ENCODE results near the gene ELOVL6. TPM values are rescaled to one million over a fixed set of nuclear protein-coding genes. Genes with fewer than 3 reads are reported as not detected.

Gene ELOVL6
- total and polyA plus RNA-seq, 10 of the 15 experiments (the other 5 are each of a cell fraction or from before 2014, with no cell fraction given), result 3.9 to 33.5 (median 8.1) TPM

DNA sequence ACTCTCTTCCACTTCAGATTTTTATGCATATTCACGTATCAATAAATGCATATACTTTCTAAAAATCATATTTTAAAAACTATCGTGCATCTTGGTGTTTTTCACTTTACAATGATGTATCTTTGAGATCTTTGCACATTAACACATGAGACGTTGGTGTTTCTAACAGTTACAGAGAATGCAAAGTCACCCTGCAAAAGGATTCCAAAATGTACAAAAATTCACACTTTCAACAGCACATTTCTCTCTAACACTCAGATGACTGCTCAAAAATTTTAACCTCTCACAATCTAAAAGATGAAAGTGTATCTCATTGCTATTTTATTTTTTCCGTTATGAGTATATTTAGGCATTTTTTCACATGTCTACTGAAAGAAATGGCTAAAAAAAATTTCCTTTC lies 38.9 kb downstream of the ELOVL6 start (continued):
- TF ChIP-seq, protein P1, sequence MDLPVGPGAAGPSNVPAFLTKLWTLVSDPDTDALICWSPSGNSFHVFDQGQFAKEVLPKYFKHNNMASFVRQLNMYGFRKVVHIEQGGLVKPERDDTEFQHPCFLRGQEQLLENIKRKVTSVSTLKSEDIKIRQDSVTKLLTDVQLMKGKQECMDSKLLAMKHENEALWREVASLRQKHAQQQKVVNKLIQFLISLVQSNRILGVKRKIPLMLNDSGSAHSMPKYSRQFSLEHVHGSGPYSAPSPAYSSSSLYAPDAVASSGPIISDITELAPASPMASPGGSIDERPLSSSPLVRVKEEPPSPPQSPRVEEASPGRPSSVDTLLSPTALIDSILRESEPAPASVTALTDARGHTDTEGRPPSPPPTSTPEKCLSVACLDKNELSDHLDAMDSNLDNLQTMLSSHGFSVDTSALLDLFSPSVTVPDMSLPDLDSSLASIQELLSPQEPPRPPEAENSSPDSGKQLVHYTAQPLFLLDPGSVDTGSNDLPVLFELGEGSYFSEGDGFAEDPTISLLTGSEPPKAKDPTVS (IDR thresholded peaks at IDR 0.05; ENCODE audit: low read depth, low read length), result no peak
- TF ChIP-seq CHD1 (IDR thresholded peaks at IDR 0.05; ENCODE audit: low read depth, low read length), result no peak
- TF ChIP-seq, protein P2, sequence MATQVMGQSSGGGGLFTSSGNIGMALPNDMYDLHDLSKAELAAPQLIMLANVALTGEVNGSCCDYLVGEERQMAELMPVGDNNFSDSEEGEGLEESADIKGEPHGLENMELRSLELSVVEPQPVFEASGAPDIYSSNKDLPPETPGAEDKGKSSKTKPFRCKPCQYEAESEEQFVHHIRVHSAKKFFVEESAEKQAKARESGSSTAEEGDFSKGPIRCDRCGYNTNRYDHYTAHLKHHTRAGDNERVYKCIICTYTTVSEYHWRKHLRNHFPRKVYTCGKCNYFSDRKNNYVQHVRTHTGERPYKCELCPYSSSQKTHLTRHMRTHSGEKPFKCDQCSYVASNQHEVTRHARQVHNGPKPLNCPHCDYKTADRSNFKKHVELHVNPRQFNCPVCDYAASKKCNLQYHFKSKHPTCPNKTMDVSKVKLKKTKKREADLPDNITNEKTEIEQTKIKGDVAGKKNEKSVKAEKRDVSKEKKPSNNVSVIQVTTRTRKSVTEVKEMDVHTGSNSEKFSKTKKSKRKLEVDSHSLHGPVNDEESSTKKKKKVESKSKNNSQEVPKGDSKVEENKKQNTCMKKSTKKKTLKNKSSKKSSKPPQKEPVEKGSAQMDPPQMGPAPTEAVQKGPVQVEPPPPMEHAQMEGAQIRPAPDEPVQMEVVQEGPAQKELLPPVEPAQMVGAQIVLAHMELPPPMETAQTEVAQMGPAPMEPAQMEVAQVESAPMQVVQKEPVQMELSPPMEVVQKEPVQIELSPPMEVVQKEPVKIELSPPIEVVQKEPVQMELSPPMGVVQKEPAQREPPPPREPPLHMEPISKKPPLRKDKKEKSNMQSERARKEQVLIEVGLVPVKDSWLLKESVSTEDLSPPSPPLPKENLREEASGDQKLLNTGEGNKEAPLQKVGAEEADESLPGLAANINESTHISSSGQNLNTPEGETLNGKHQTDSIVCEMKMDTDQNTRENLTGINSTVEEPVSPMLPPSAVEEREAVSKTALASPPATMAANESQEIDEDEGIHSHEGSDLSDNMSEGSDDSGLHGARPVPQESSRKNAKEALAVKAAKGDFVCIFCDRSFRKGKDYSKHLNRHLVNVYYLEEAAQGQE (IDR thresholded peaks at IDR 0.05; ENCODE audit: low read depth, low read length), result no peak
- no peak for TF ChIP-seq HDAC2 (IDR thresholded peaks at IDR 0.05)
- TF ChIP-seq RAD21 (IDR thresholded peaks at IDR 0.05; ENCODE audit: insufficient read depth, low read depth, low read length), result no peak
- TF ChIP-seq ZSCAN29 (IDR thresholded peaks at IDR 0.05), result no peak
- no peak for TF ChIP-seq SUZ12 (IDR thresholded peaks at IDR 0.05; ENCODE audit: unreplicated experiment)
- TF ChIP-seq RFX5 (IDR thresholded peaks at IDR 0.05; ENCODE audit: low read depth, low read length), result no peak
- TF ChIP-seq, protein P3, sequence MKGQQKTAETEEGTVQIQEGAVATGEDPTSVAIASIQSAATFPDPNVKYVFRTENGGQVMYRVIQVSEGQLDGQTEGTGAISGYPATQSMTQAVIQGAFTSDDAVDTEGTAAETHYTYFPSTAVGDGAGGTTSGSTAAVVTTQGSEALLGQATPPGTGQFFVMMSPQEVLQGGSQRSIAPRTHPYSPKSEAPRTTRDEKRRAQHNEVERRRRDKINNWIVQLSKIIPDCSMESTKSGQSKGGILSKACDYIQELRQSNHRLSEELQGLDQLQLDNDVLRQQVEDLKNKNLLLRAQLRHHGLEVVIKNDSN (IDR thresholded peaks at IDR 0.05; ENCODE audit: borderline replicate concordance, extremely low read length, insufficient read depth, low read depth, low read length), result no peak
